KOPT-K1 (cell line): ENCODE data around the gene DNAJA4.
"Not testable (repeated sequence)": the region's sequence is repeated elsewhere in the genome, so short reads cannot be mapped to it uniquely, and the experiment has no call there.

Experiments
- H3K27ac ChIP-seq: fragments of 200-600 bp; sonication (generic); 2 replicates; pipeline ENCODE4 v1.5.1; 2016; ENCODE audit warnings: antibody characterized with exemption, mild to moderate bottlenecking, low read depth, low read length; ENCODE audit not compliant: poor library complexity, severe bottlenecking
- H3K36me3 ChIP-seq: fragments of 200-600 bp; sonication (generic); 2 replicates; pipeline ENCODE4 v1.5.1; 2017; ENCODE audit warnings: antibody characterized with exemption, mild to moderate bottlenecking, low read length, moderate library complexity; ENCODE audit not compliant: insufficient read depth
- H3K9me3 ChIP-seq: fragments of 200-600 bp; sonication (generic); 2 replicates; pipeline ENCODE4 v1.5.1; 2017; ENCODE audit warnings: antibody characterized with exemption, low read length, mild to moderate bottlenecking; ENCODE audit not compliant: insufficient read depth, poor library complexity, severe bottlenecking

Gene DNAJA4

GRCh38 chr15:78237146-78237545 lies 27.2 kb upstream of the DNAJA4 start:
- H3K36me3 ChIP-seq, result no peaks in the 10 kb centered on the region
- H3K9me3 ChIP-seq, result no peaks in the 10 kb centered on the region
- no peak overlapping the region for H3K27ac ChIP-seq

GRCh38 chr15:78239811-78240210 lies 24.6 kb upstream of the DNAJA4 start:
- H3K27ac ChIP-seq, result no peak overlapping the region

DNA sequence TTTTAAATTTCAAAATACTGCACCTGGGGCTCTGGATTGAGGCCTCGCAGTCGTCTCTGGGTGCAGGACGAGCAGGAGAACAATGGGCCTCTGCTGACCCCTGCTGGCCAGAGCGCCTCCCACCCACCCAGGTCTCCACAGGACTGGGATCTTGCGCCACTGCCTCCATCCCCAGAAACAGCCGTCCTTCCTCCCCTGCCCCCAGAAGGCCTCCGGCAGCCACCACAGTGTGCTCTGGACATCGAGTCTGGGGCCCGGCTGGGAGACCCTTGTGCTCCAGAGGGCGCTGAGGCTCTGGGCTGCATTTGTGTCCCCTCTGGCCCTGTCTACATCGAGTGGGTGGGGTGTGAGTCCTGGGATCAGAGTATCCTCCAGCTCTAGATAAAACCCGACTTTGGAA lies 23.3 kb upstream of the DNAJA4 start:
- Histone ChIP-seq H3K27ac (no peak overlapping the region), H3K9me3 (no peaks in the 10 kb centered on the region)

More at GRCh38 chr15:78239811-78240210, 24.6 kb upstream of the DNAJA4 start:
- Histone ChIP-seq H3K9me3 (no peaks in the 10 kb centered on the region), H3K36me3 (no peaks in the 10 kb centered on the region)

DNA sequence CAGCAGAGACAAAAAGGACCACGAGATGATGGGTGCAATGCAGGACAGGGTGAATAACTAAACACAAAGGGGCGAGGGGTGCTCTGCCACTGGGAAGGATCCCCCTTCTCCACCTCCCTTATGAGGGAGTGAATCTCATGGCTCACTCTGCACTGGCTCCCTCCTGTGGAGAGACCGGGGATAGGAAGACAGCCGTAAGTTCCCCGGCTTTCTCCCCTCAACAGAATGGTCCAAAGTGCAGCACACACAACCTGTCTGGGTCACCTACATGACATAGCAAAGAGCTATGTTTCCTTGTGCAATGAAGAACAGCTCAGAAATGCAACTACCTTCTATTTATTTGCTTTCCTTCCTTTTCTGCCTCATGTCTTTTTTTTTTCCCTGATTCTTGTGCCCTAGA lies 22.2 kb upstream of the DNAJA4 start:
- Histone ChIP-seq H3K36me3 (no peaks in the 10 kb centered on the region), H3K9me3 (no peaks in the 10 kb centered on the region), H3K27ac (no peak overlapping the region)

More for the DNA sequence above, 23.3 kb upstream of the DNAJA4 start:
- H3K36me3 ChIP-seq, result no peaks in the 10 kb centered on the region

DNA sequence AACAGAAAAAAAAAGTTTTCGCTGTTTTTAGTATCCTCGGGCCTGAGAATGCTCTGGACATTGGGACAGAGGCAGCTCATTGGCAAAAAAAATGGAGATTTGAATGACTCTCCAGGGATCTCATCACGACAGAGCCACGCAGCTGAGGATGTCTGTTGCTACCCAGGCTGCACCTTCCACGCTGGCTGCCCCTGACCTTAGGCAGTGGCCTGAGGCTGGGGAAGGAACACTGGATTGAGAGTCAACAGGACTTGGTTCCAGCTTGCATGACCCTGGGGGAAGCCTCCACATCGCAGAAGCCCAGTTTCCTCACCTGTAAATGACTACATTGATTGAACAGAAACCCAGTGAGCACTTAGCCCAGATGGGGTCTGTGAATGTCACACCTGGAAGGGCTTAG lies 21.3 kb upstream of the DNAJA4 start:
- Histone ChIP-seq H3K36me3 (no peaks in the 10 kb centered on the region), H3K27ac (no peak overlapping the region), H3K9me3 (no peaks in the 10 kb centered on the region)

GRCh38 chr15:78243491-78243941 lies 20.8 kb upstream of the DNAJA4 start:
- no peaks in the 10 kb centered on the region for H3K9me3 ChIP-seq
- H3K36me3 ChIP-seq, result no peaks in the 10 kb centered on the region
- H3K27ac ChIP-seq, result no peak overlapping the region

GRCh38 chr15:78244101-78244500 lies 20.3 kb upstream of the DNAJA4 start:
- Histone ChIP-seq H3K27ac (no peak overlapping the region), H3K36me3 (no peaks in the 10 kb centered on the region), H3K9me3 (no peaks in the 10 kb centered on the region)

DNA sequence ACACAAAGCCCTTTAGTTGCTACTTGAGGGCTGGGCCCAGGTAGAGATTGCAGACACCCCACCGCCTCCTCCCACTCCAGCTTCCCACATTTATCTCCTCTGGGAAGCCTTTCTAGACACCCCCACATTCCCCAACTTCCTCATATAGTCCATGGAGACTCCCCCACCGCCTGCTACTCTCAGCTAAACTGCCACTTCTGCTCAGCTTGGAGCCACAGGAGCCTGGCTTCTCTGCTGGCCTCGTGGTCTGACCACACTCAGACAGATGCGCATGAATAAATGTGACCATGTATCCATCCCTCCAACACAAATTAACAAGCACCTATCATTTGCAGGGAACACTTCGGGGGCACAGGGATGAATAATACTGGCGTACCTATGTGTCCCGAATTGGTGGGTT lies 19.5 kb upstream of the DNAJA4 start:
- no peak overlapping the region for H3K27ac ChIP-seq
- H3K36me3 ChIP-seq, result no peaks in the 10 kb centered on the region
- H3K9me3 ChIP-seq, result no peaks in the 10 kb centered on the region

DNA sequence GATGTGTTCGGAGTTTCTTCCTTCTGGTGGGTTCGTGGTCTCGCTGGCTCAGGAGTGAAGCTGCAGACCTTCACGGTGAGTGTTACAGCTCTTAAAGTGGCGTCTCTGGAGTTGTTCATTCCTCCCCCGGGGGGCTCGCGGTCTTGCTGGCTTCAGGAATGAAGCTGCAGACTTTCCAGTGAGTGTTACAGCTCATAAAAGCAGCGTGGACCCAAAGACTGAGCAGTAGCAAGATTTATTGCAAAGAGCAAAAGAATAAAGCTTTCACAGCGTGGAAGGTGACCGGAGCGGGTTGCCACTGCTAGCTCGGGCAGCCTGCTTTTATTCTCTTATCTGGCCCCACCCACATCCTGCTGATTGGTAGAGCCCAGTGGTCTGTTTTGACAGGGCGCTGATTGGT lies 19.0 kb upstream of the DNAJA4 start:
- H3K27ac ChIP-seq, H3K9me3 ChIP-seq, H3K36me3 ChIP-seq: not testable (repeated sequence)

DNA sequence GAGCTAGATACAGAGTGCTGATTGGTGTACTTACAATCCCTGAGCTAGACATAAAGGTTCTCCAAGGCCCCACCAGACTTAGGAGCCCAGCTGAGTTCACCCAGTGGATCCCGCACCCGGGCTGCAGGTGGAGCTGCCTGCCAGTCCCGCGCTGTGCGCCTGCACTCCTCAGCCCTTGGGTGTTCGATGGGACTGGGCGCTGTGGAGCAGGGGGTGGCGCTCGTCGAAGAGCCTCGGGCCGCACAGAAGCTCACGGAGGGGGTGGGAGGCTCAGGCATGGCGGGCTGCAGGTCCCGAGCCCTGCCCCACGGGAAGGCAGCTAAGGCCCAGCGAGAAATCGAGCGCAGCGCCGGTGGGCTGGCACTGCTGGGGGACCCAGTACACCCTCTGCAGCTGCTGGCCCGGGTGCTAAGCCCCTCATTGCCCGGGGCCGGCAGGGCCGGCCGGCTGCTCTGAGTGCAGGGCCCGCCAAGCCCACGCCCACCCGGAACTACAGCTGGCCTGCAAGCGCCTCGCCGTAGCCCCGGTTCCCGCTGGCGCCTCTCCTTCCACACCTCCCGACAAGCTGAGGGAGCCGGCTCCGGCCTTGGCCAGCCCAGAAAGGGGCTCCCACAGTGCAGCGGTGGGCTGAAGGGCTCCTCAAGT lies 18.3 kb upstream of the DNAJA4 start:
- not testable (repeated sequence) for H3K27ac ChIP-seq, H3K9me3 ChIP-seq, H3K36me3 ChIP-seq

GRCh38 chr15:78247911-78248310 lies 16.5 kb upstream of the DNAJA4 start:
- no peak overlapping the region for H3K27ac ChIP-seq
- no peaks in the 10 kb centered on the region for H3K9me3 ChIP-seq
- no peaks in the 10 kb centered on the region for H3K36me3 ChIP-seq

DNA sequence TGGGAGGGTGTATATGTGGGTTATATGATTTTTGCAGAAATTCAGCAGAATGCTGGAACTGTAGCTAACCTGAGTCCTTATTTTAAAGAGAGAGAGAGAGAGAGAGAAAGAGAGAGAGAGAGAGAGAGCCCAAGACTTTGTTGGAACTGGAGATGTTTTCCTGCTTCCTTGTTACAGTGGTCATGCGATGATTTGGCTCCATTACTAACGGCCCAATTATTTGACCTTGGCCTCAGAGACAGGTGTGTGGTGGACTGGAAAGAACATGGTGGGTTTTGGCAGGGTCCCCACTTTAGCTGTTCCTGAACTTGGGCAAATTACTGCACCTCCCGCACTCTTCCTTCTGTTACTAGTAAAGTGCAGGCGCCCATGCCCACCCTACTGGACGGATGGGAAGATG lies 15.2 kb upstream of the DNAJA4 start:
- Histone ChIP-seq H3K27ac (no peak overlapping the region), H3K9me3 (no peaks in the 10 kb centered on the region), H3K36me3 (no peaks in the 10 kb centered on the region)

DNA sequence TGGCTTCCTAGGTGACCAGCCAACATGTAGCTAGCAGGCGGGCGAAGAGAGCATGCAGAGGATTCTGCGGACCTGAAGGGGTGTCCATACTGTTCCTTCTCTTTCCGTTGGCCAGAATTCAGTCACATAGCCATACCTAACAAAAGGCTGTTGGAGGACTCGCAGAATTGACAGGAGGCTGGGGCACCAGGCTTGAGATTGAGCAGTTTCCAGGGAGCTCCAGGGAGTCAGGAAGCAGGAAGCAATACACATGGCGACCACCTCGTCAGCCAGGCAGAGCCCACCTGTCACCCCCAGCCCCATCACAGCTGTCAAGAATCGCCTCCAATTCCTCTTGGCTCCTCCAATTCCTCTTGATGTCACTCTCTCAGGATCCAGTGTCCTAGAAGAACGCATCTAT lies 13.2 kb upstream of the DNAJA4 start:
- Histone ChIP-seq H3K27ac (no peak overlapping the region), H3K9me3 (no peaks in the 10 kb centered on the region), H3K36me3 (no peaks in the 10 kb centered on the region)

GRCh38 chr15:78255421-78256043 lies 8.8 kb upstream of the DNAJA4 start:
- no peaks in the 10 kb centered on the region for H3K9me3 ChIP-seq
- H3K36me3 ChIP-seq, result no peaks in the 10 kb centered on the region
- H3K27ac ChIP-seq, result no peak overlapping the region

DNA sequence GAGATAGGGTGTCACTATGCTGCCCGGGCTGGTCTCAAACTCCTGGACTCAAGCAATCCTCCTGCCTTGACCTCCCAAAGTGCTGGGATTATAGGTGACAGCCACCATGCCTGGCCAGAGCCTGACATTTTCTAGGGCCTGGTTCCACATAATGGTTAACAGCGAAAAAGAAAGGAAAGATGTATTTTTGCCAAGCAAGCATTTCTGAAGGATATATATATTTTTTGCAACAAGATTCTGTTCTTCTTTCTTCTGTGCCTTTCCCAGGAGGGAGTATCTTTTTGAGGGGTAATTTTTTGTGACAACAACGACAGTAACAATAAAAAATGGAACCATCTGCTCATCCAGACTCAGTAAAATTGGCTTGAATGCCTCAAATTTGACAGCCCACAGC lies 8.3 kb upstream of the DNAJA4 start:
- no peak overlapping the region for H3K27ac ChIP-seq
- H3K9me3 ChIP-seq, result no peaks in the 10 kb centered on the region
- H3K36me3 ChIP-seq, result no peaks in the 10 kb centered on the region

DNA sequence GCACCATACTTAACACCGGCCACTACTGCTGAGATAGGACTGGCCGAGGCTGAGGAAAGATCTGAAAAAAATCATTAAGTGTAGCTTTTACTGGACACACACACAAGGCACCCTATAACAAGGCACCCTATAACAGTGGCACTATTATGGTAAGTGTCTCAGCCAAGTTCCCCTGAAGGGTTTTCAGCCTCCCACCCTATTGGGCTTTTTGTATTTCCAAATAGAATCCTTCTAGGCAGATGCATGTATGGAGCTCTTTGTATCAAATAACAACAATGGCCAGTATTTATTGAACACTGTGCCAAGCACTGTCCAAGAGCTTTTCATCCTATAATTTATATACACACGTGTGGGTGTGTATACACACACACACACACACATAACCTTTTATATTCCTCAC lies 6.7 kb upstream of the DNAJA4 start:
- Histone ChIP-seq H3K27ac (no peak overlapping the region), H3K36me3 (no peaks in the 10 kb centered on the region), H3K9me3 (no peaks in the 10 kb centered on the region)
